OCI-LY7 (cell line): Measurements from ENCODE around the gene WNK2. TPM values are rescaled to one million over a fixed set of nuclear protein-coding genes. Genes with fewer than 3 reads are reported as not detected.

ENCODE experiments used
- BruUV-seq: library from RNA; stranded (reverse); fragments of 400-500 nt; replicated peaks from 2 replicates; lab custom pipeline; 2021; lab: Mats Ljungman, UMichigan
- CTCF ChIA-PET: fragments of 300-600 bp; sonication (Branson Sonifier 250); formaldehyde crosslinking; loops from one replicate; lab custom pipeline; 2022; ENCODE audit warnings: antibody characterized with exemption; ENCODE audit not compliant: unreplicated experiment; lab: Charles Lee
- POLR2A ChIA-PET: fragments of 300-600 bp; sonication (Branson Sonifier 250); formaldehyde crosslinking; loops from one replicate; lab custom pipeline; 2022; ENCODE audit warnings: antibody characterized with exemption; lab: Charles Lee
- DNase-seq: peaks from one replicate; pipeline ENCODE4 v3.0.0-alpha.2; 2015; ENCODE audit warnings: low spot score
- H2AFZ ChIP-seq: fragments of 200-600 bp; sonication (generic), shearing (Covaris generic); 2 replicates; pipeline ENCODE4 v1.6.1; 2014; ENCODE audit warnings: mild to moderate bottlenecking, antibody characterized with exemption, low read length, moderate library complexity
- H3K27ac ChIP-seq: fragments of 200-600 bp; sonication (generic); 2 replicates; pipeline ENCODE4 v1.5.1; 2014; ENCODE audit warnings: mixed run types, low read depth, mild to moderate bottlenecking, moderate library complexity, low read length, inconsistent platforms; ENCODE audit not compliant: poor library complexity, severe bottlenecking
- H3K36me3 ChIP-seq: fragments of 200-600 bp; sonication (generic); 2 replicates; pipeline ENCODE4 v1.6.1; 2014; ENCODE audit warnings: mild to moderate bottlenecking, antibody characterized with exemption, low read length, moderate library complexity, mixed read lengths; ENCODE audit not compliant: insufficient read depth
- H3K4me1 ChIP-seq: fragments of 200-600 bp; sonication (generic); 2 replicates; pipeline ENCODE4 v1.5.1; 2014; ENCODE audit warnings: mild to moderate bottlenecking, low read length; ENCODE audit not compliant: insufficient read depth, poor library complexity, severe bottlenecking
- H3K4me2 ChIP-seq: fragments of 200-600 bp; sonication (generic); 2 replicates; pipeline ENCODE4 v1.6.1; 2014; ENCODE audit warnings: mild to moderate bottlenecking, low read length
- H3K4me3 ChIP-seq: fragments of 200-600 bp; sonication (generic); 2 replicates; pipeline ENCODE4 v1.5.1; 2014; ENCODE audit warnings: mild to moderate bottlenecking, low read depth, low read length; ENCODE audit not compliant: poor library complexity, severe bottlenecking
- H3K79me2 ChIP-seq: fragments of 200-600 bp; sonication (generic); 2 replicates; pipeline ENCODE4 v1.6.1; 2016; ENCODE audit warnings: low read depth, mild to moderate bottlenecking, low read length, moderate library complexity, mixed read lengths; ENCODE audit not compliant: insufficient read depth
- H3K9me2 ChIP-seq: fragments of 200-600 bp; sonication (generic); 2 replicates; pipeline ENCODE4 v1.6.1; 2016; ENCODE audit warnings: mild to moderate bottlenecking, low read length, mixed read lengths; ENCODE audit not compliant: insufficient read depth
- H3K9me3 ChIP-seq: fragments of 200-600 bp; sonication (generic); 2 replicates; pipeline ENCODE4 v1.6.1; 2014; ENCODE audit warnings: mild to moderate bottlenecking, mixed run types, low read length, mixed read lengths
- H4K20me1 ChIP-seq: fragments of 200-600 bp; sonication (generic); 2 replicates; pipeline ENCODE4 v1.6.1; 2014; ENCODE audit warnings: mild to moderate bottlenecking, antibody characterized with exemption, low read length, moderate library complexity, mixed read lengths; ENCODE audit not compliant: insufficient read depth
- EZH2phosphoT487 ChIP-seq: fragments of 200-600 bp; sonication (generic); IDR thresholded peaks from 2 replicates; pipeline ENCODE4 v1.6.1; 2018; ENCODE audit warnings: low read depth, borderline replicate concordance, mild to moderate bottlenecking, mixed run types, antibody characterized with exemption, low read length, moderate library complexity, mixed read lengths
- intact Hi-C: fragments of 100-400 bp; cut with micrococcal nuclease; formaldehyde crosslinking; loops from one replicate; pipeline ENCODE4 v1.10.0; 2022; ENCODE audit not compliant: unreplicated experiment
- total RNA-seq, 2 experiments: library from RNA; depleted of rRNA in 1 of 2; stranded (reverse); fragments of >200 nt in 1 of 2; shearing (Covaris generic) in 1 of 2; gene quantifications; 2 replicates each; pipeline ENCODE4 v1.2.3, GENCODE V29; 2014 to 2022
- TF ChIP-seq, protein P1 (sequence below): fragments of 200-600 bp; sonication (generic); conservative IDR thresholded peaks from 2 replicates; pipeline ENCODE4 v1.5.1; 2014; ENCODE audit warnings: mild to moderate bottlenecking, antibody characterized with exemption, low read length, moderate library complexity, mixed read lengths

WNK2 gene
- total RNA-seq, 2 experiments from 2014 or later: 142 to 194 TPM

DNA sequence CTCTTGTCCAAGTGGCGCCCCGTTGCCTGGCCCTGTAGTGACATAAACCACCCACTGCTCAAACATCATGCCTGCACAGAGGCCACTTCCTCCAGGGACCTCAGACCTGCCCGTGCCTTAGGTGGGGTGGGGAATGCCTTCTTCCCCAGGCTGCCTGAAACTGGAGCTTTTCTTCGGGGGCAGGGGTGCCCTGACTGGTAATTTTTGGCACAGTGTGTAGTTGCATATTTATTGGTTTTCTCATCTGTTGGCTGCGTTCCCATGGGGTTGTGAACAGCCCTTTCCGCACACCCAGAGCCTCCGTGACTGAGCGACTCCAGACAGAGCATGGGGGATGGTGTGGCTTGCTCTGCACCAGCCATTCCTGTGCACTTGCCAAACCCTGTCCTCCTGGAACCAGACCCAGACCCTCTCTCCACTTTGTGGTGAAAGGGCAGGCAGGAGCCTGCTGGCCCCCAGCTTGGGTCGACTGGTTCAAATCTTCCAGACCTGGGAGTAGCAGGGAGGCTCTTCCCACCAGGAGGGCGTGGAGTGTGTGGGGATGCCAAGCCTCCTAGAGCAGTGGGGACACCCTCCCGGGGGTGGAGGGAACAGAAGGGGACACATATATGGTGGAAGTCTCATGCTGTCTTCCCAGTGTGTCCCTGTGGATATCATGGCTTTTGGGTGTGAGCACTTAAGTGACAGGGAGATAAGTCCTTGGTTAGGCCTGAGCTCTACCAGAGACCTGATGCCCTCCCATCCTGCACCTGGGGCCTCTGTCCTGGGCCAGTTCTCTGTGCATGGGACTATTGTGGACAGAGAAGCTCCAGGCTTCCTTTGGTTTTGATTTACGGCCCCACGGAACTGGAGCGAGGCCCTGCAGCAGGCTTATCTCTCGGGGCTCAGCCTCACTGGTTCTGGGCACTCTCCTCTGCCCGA is 39.6 kb downstream of the WNK2 start:
- H3K4me3 ChIP-seq: no peak overlapping the region
- H3K9me3 ChIP-seq: no peaks in the 10 kb centered on the region
- DNase-seq: no peak
- intact Hi-C loops: no loop called here
- TF ChIP-seq, protein P1, sequence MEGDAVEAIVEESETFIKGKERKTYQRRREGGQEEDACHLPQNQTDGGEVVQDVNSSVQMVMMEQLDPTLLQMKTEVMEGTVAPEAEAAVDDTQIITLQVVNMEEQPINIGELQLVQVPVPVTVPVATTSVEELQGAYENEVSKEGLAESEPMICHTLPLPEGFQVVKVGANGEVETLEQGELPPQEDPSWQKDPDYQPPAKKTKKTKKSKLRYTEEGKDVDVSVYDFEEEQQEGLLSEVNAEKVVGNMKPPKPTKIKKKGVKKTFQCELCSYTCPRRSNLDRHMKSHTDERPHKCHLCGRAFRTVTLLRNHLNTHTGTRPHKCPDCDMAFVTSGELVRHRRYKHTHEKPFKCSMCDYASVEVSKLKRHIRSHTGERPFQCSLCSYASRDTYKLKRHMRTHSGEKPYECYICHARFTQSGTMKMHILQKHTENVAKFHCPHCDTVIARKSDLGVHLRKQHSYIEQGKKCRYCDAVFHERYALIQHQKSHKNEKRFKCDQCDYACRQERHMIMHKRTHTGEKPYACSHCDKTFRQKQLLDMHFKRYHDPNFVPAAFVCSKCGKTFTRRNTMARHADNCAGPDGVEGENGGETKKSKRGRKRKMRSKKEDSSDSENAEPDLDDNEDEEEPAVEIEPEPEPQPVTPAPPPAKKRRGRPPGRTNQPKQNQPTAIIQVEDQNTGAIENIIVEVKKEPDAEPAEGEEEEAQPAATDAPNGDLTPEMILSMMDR: no peak
- no peak for TF ChIP-seq EZH2phosphoT487
- H3K36me3 ChIP-seq: no peaks in the 10 kb centered on the region
- no TSS peak for BruUV-seq
- H2AFZ ChIP-seq: no peak overlapping the region
- H4K20me1 ChIP-seq: no peaks in the 10 kb centered on the region
- no peak overlapping the region for H3K4me2 ChIP-seq
- CTCF ChIA-PET: no interaction called here
- H3K27ac ChIP-seq: no peak overlapping the region
- no peaks in the 10 kb centered on the region for H3K9me2 ChIP-seq
- H3K4me1 ChIP-seq: peaks cover 21% of the 10 kb centered on the region
- POLR2A ChIA-PET: no interaction called here
- H3K79me2 ChIP-seq: no peaks in the 10 kb centered on the region

DNA sequence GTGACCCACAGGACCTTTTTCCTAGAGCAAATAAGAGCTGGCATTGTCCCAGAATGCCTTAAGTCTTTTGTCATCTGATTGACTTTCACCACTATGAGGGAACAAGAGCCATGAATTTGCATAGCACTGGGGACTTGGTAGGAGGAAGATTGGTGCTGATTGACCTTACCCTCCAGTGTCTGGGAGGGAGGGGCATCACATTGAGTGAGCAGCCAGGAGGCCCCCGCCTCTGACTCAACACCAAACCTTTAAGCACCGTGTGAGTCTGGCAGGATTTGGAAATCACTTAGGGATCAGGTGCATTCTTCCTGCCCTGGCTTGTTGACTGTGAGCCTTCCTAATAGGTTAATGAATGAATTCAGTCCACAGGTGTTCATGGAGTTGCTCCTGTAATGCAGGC is 40.7 kb downstream of the WNK2 start:
- intact Hi-C loops: no loop called here
- Histone ChIP-seq H3K9me3 (no peaks in the 10 kb centered on the region), H3K4me2 (no peak overlapping the region), H3K4me1 (peaks cover 21% of the 10 kb centered on the region), H3K9me2 (no peaks in the 10 kb centered on the region), H2AFZ (no peak overlapping the region), H4K20me1 (no peaks in the 10 kb centered on the region), H3K79me2 (no peaks in the 10 kb centered on the region), H3K4me3 (no peak overlapping the region), H3K36me3 (no peaks in the 10 kb centered on the region), H3K27ac (no peak overlapping the region)
- ChIA-PET POLR2A (no interaction called here), CTCF (no interaction called here)
- TF ChIP-seq EZH2phosphoT487: no peak
- TF ChIP-seq, protein P1: no peak
- DNase-seq: no peak
- no TSS peak for BruUV-seq

DNA sequence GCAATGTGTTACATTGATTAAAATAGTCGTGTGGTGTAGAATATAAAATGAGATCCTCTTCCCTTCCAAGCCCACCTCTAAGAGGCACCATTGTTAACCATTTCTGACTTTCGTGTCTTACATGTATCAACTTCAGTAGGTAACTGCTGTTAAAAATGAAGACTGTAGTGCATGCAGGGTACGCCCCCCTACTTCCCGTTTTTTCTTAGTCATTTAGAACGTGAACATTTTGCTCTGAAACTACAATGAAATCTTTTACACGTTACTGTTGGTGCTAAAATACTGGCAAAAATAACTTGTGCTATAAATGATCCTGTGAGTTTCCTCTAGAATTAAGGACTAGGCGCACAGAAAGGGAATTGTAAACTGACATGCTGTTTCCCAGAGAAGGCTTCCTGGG is 41.5 kb downstream of the WNK2 start:
- ChIA-PET POLR2A (no interaction called here), CTCF (no interaction called here)
- H2AFZ ChIP-seq: peak overlapping the region; percentile 54; the same call in 1 of the 2 replicates
- no peaks in the 10 kb centered on the region for H3K9me3 ChIP-seq
- no peak for TF ChIP-seq EZH2phosphoT487
- TF ChIP-seq, protein P1: no peak
- peak overlapping the region; percentile 20; the same call in 1 of the 2 replicates for H3K4me2 ChIP-seq
- no peaks in the 10 kb centered on the region for H4K20me1 ChIP-seq
- no peak overlapping the region for H3K4me3 ChIP-seq
- DNase-seq: peak; percentile 31
- H3K36me3 ChIP-seq: no peaks in the 10 kb centered on the region
- no TSS peak for BruUV-seq
- no peak overlapping the region for H3K27ac ChIP-seq
- no peaks in the 10 kb centered on the region for H3K79me2 ChIP-seq
- intact Hi-C loops: no loop called here
- no peaks in the 10 kb centered on the region for H3K9me2 ChIP-seq
- peaks cover 21% of the 10 kb centered on the region for H3K4me1 ChIP-seq
